Measurements from ENCODE around the gene TPK1.

DNA sequence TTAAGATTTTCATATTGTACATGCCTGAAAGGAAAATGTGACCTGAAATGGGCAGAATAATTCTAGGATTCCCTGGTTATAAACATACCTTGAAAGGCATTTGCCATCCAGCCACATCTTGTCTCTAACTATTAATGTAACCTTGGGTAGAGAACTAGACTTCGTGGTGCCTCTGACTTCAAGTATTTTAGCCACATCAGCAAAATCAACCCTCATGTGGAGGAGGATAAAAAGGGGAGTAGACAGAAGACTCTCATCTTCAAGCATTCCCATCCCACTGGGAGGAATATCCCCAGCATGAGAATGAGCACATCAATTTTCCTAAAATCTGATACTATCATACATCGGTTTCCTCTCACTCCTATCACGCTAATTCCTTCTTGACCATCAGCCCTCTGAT, 267.6 kb downstream of the TPK1 start:
- TF ChIP-seq MEIS1 (CRISPR knock-in tag; IDR thresholded peaks at IDR 0.05; ENCODE audit: borderline replicate concordance) = no peak
- TF ChIP-seq, protein P1, sequence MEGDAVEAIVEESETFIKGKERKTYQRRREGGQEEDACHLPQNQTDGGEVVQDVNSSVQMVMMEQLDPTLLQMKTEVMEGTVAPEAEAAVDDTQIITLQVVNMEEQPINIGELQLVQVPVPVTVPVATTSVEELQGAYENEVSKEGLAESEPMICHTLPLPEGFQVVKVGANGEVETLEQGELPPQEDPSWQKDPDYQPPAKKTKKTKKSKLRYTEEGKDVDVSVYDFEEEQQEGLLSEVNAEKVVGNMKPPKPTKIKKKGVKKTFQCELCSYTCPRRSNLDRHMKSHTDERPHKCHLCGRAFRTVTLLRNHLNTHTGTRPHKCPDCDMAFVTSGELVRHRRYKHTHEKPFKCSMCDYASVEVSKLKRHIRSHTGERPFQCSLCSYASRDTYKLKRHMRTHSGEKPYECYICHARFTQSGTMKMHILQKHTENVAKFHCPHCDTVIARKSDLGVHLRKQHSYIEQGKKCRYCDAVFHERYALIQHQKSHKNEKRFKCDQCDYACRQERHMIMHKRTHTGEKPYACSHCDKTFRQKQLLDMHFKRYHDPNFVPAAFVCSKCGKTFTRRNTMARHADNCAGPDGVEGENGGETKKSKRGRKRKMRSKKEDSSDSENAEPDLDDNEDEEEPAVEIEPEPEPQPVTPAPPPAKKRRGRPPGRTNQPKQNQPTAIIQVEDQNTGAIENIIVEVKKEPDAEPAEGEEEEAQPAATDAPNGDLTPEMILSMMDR (tag by site-specific recombination; IDR thresholded peaks at IDR 0.05) = no peak
- no peak for TF ChIP-seq ZNF140 (tag by site-specific recombination; IDR thresholded peaks at IDR 0.05)
- TF ChIP-seq ZNF354C (tag by site-specific recombination; IDR thresholded peaks at IDR 0.05; ENCODE audit: borderline replicate concordance, low read depth) = no peak
- no peak for TF ChIP-seq ZNF560 (tag by site-specific recombination; IDR thresholded peaks at IDR 0.05; ENCODE audit: borderline replicate concordance)
- TF ChIP-seq, protein P2, sequence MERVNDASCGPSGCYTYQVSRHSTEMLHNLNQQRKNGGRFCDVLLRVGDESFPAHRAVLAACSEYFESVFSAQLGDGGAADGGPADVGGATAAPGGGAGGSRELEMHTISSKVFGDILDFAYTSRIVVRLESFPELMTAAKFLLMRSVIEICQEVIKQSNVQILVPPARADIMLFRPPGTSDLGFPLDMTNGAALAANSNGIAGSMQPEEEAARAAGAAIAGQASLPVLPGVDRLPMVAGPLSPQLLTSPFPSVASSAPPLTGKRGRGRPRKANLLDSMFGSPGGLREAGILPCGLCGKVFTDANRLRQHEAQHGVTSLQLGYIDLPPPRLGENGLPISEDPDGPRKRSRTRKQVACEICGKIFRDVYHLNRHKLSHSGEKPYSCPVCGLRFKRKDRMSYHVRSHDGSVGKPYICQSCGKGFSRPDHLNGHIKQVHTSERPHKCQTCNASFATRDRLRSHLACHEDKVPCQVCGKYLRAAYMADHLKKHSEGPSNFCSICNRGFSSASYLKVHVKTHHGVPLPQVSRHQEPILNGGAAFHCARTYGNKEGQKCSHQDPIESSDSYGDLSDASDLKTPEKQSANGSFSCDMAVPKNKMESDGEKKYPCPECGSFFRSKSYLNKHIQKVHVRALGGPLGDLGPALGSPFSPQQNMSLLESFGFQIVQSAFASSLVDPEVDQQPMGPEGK (tag by site-specific recombination; IDR thresholded peaks at IDR 0.05) = no peak
- no peak for TF ChIP-seq ZNF530 (tag by site-specific recombination; IDR thresholded peaks at IDR 0.05; ENCODE audit: low read depth)
- TF ChIP-seq YY1 (tag by site-specific recombination; IDR thresholded peaks at IDR 0.05) = no peak
- no peak for TF ChIP-seq SP2 (tag by site-specific recombination; IDR thresholded peaks at IDR 0.05)
- TF ChIP-seq, protein P3, sequence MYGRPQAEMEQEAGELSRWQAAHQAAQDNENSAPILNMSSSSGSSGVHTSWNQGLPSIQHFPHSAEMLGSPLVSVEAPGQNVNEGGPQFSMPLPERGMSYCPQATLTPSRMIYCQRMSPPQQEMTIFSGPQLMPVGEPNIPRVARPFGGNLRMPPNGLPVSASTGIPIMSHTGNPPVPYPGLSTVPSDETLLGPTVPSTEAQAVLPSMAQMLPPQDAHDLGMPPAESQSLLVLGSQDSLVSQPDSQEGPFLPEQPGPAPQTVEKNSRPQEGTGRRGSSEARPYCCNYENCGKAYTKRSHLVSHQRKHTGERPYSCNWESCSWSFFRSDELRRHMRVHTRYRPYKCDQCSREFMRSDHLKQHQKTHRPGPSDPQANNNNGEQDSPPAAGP (tag by site-specific recombination; IDR thresholded peaks at IDR 0.05) = no peak
- no peak for TF ChIP-seq BCL11A (tag by site-specific recombination; IDR thresholded peaks at IDR 0.05; ENCODE audit: low read depth)

All from HEK293 (cell line).